ENCODE data around the gene USH1C. TPM values are rescaled to one million over a fixed set of nuclear protein-coding genes. Genes with fewer than 3 reads are reported as not detected.

The USH1C gene
- total RNA-seq, 1 experiment from 2014 or later = 0.47 TPM

GRCh38 chr11:17516551-17517150 lies 27.6 kb downstream of the USH1C start:
- no peaks in the 10 kb centered on the region for H3K9me3 ChIP-seq (replicated peaks)
- no peak overlapping the region for H3K27ac ChIP-seq
- H3K27me3 ChIP-seq = no peaks in the 10 kb centered on the region
- no peak for DNase-seq
- H3K36me3 ChIP-seq = no peaks in the 10 kb centered on the region
- no peak overlapping the region for H3K4me3 ChIP-seq
- peaks cover 7% of the 10 kb centered on the region for H3K4me1 ChIP-seq

- peaks cover 16% of the 10 kb centered on the region for H3K4me1 ChIP-seq
- H3K27me3 ChIP-seq = no peaks in the 10 kb centered on the region
- H3K27ac ChIP-seq = no peak overlapping the region
- H3K9me3 ChIP-seq (replicated peaks) = no peaks in the 10 kb centered on the region
- H3K36me3 ChIP-seq = no peaks in the 10 kb centered on the region
- no peak overlapping the region for H3K4me3 ChIP-seq
- DNase-seq = no peak
These were observed 28.6 kb downstream of the USH1C start for GRCh38 chr11:17515443-17516176.

GRCh38 chr11:17514476-17514875 lies 29.7 kb downstream of the USH1C start:
- H3K27me3 ChIP-seq = no peaks in the 10 kb centered on the region
- H3K4me3 ChIP-seq = no peak overlapping the region
- H3K27ac ChIP-seq = no peak overlapping the region
- no peak for DNase-seq
- H3K9me3 ChIP-seq (replicated peaks) = no peaks in the 10 kb centered on the region
- peaks cover 16% of the 10 kb centered on the region for H3K4me1 ChIP-seq
- no peaks in the 10 kb centered on the region for H3K36me3 ChIP-seq

- H3K4me1 ChIP-seq = peaks cover 16% of the 10 kb centered on the region
- no peak overlapping the region for H3K4me3 ChIP-seq
- DNase-seq = no peak
- no peaks in the 10 kb centered on the region for H3K36me3 ChIP-seq
- no peaks in the 10 kb centered on the region for H3K27me3 ChIP-seq
- no peak overlapping the region for H3K27ac ChIP-seq
- H3K9me3 ChIP-seq (replicated peaks) = no peaks in the 10 kb centered on the region
These were observed 30.4 kb downstream of the USH1C start for GRCh38 chr11:17513853-17514252.

- Histone ChIP-seq H3K36me3 (no peaks in the 10 kb centered on the region), H3K4me3 (no peak overlapping the region), H3K27me3 (no peaks in the 10 kb centered on the region), H3K4me1 (peaks cover 19% of the 10 kb centered on the region), H3K27ac (no peak overlapping the region), H3K9me3 (replicated peaks) (no peaks in the 10 kb centered on the region)
- DNase-seq = no peak
These were observed 32.1 kb downstream of the USH1C start for GRCh38 chr11:17512101-17512500.

DNA sequence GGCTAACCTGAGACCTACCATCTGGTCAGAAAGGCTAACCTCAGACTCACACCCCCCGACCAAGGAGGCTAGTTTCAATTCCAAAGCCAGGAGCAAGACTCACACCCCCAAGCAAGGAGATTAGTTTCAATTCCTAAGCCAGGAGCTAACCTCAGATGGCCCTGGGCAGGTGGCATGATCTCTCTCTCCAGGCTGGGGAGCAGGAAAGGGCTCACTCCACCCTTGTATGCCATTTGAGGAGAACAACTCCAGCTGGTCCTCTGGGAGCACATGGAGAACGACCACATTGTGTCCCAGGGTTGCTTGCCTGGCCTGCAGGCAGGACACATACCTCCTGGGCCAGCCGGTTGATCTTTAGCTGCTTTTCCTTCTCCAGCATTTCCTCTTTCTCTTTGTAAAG lies 32.6 kb downstream of the USH1C start:
- Histone ChIP-seq H3K9me3 (replicated peaks) (no peaks in the 10 kb centered on the region), H3K4me3 (no peak overlapping the region), H3K27me3 (no peaks in the 10 kb centered on the region), H3K36me3 (no peaks in the 10 kb centered on the region), H3K4me1 (peaks cover 19% of the 10 kb centered on the region), H3K27ac (no peak overlapping the region)
- DNase-seq = peak; percentile 35 to 69

DNA sequence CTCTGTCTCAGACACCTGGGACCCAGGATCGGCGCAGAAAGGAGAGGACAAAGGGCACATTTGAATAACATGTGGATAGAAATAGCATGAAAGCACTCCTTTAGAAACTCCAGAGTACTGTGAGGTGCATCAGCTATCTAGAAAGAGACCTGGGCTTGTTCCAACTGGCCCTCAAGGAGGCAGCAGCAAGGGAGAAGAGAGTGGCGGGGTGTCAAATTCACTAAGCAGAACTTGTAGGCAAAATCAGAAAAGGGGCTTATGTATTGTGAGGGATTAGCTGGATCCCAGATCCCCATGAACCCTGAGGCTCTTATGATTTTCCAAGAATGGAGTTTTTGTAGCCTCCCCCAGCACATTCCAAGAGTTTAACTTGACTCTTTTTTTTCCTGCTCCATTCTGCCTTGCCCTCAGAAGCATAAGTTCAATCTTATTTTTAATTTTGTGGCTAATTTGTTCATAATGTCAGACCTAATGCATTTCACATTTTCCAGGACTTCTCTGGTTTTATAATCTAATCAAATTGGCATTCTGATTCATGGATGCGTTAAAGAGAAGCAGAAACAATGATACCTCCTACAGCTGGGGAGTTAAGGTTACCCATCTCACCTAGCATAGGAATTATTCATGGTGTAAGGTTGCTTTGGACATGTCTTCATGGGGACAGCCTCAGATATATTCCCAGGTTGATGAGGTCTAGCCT lies 33.6 kb downstream of the USH1C start:
- H3K36me3 ChIP-seq = no peaks in the 10 kb centered on the region
- no peak overlapping the region for H3K4me3 ChIP-seq
- H3K9me3 ChIP-seq (replicated peaks) = no peaks in the 10 kb centered on the region
- H3K27me3 ChIP-seq = no peaks in the 10 kb centered on the region
- peaks cover 19% of the 10 kb centered on the region for H3K4me1 ChIP-seq
- DNase-seq = peak in 1 of 2 experiments; percentile 50
- no peak overlapping the region for H3K27ac ChIP-seq

DNA sequence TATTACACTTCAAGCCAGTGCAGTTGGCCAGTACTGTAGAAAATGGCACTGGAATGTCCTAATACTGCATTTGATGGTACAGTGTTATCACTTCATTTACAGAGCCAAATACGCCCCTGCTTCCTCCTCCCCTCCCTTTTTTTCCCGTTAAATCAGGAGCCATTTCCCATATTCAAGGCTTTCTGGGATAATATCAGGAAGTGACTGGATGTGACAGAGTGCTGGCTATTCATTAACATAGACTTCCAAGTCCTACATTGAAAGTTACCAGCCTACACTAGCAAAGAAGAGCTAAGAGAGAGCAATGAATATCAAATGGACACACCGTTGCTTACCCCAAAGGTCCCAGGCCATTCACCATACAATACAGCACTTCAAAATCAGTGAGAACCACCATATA lies 35.4 kb downstream of the USH1C start:
- H3K27ac ChIP-seq = no peak overlapping the region
- H3K27me3 ChIP-seq = no peaks in the 10 kb centered on the region
- no peak for DNase-seq
- no peaks in the 10 kb centered on the region for H3K36me3 ChIP-seq
- H3K4me3 ChIP-seq = no peak overlapping the region
- H3K4me1 ChIP-seq = peaks cover 16% of the 10 kb centered on the region
- H3K9me3 ChIP-seq (replicated peaks) = no peaks in the 10 kb centered on the region

DNA sequence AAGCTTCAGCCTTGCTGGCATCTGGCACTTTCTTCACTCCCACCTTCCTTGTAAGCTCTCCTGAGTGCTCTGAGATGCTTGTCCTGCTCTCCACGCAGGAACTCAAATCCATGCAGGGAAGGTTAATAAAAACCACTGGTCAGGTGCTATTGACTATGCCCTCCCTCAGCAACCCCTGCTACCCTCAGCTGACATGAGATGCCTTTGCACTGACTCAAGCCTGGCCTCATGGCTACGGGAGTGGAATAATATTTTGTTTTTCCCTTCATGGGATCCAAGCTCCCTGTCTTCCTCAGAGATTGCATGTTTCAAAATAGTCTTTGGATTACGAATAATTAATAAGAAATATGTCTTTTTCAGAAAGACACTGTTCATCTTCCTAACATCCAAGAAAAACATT lies 35.9 kb downstream of the USH1C start:
- Histone ChIP-seq H3K4me3 (no peak overlapping the region), H3K4me1 (peaks cover 16% of the 10 kb centered on the region), H3K36me3 (no peaks in the 10 kb centered on the region), H3K27me3 (no peaks in the 10 kb centered on the region), H3K9me3 (replicated peaks) (no peaks in the 10 kb centered on the region), H3K27ac (no peak overlapping the region)
- DNase-seq = no peak

DNA sequence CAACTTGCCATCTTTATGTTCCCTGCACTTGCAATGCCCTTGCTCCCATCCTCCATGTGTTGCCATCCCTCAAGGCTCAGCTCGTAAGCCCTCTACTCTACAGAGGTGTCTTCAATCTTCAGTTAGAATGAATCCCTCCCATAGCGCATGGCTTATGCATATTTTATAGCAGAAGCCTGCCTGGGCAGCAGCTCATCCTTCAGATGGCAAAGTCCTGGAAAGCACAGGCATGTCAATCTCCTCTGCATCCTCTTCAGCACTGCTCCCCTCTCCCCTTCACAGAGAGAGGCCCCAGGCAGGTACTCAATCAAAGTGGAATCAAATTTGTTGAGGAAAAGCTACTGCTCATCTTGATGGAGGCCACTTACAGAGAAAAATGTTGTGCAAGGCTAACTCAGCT lies 36.4 kb downstream of the USH1C start:
- peaks cover 16% of the 10 kb centered on the region for H3K4me1 ChIP-seq
- no peak overlapping the region for H3K27ac ChIP-seq
- H3K36me3 ChIP-seq = no peaks in the 10 kb centered on the region
- no peak overlapping the region for H3K4me3 ChIP-seq
- no peaks in the 10 kb centered on the region for H3K9me3 ChIP-seq (replicated peaks)
- no peak for DNase-seq
- H3K27me3 ChIP-seq = no peaks in the 10 kb centered on the region

DNA sequence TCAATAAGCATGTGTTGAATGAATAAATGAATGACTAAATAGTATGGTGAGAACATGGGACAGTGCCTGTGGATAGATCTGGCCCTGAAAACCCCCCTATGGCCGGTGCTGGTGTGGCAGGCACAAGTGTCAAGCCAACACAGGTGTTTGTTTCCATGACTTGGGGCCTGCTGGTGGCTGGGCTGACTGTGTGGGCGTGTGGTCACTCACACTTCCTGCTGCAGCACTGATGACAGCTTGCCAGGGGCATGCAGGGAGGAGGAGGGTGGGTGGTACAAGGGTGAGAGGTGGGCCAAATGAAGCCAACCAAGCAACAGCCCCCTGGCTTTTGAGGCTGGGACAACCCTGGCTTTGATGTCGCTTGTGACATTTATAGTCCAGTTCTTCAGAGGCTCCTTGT lies 37.3 kb downstream of the USH1C start:
- Histone ChIP-seq H3K4me3 (no peak overlapping the region), H3K27me3 (no peaks in the 10 kb centered on the region), H3K9me3 (replicated peaks) (no peaks in the 10 kb centered on the region), H3K27ac (no peak overlapping the region), H3K36me3 (no peaks in the 10 kb centered on the region), H3K4me1 (peaks cover 15% of the 10 kb centered on the region)
- no peak for DNase-seq

DNA sequence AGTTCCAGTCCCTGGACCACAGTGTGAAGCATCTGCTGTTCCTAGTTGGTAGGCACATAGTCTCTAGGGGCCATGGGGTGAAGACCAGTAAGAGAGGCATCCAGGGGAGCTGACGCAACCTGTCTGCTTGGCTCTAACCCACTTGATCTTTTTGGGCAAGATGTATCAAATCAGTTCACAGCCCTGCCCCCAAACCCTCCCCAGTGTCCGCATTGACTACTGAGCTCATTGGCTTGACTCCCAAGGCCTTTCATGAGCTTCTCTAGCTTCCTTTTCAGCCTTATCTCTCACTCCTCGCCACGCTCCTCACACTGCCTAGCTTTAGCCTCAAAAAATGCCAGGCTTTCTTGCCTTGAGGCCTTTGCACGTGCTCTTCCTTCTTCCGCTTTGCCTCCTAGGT lies 37.9 kb downstream of the USH1C start:
- H3K36me3 ChIP-seq = no peaks in the 10 kb centered on the region
- no peak for DNase-seq

GRCh38 chr11:17505146-17505545 lies 39.1 kb downstream of the USH1C start:
- no peaks in the 10 kb centered on the region for H3K36me3 ChIP-seq
- H3K4me3 ChIP-seq = no peak overlapping the region
- H3K9me3 ChIP-seq (replicated peaks) = no peaks in the 10 kb centered on the region
- DNase-seq = no peak
- no peak overlapping the region for H3K27ac ChIP-seq
- H3K4me1 ChIP-seq = 0 out of 2 replicates have a peak, but pooled peaks cover 3% of the 10 kb centered on the region
- no peaks in the 10 kb centered on the region for H3K27me3 ChIP-seq

More for the DNA sequence above, 37.9 kb downstream of the USH1C start:
- H3K27ac ChIP-seq = no peak overlapping the region
- no peak overlapping the region for H3K4me3 ChIP-seq
- H3K27me3 ChIP-seq = no peaks in the 10 kb centered on the region
- peaks cover 9% of the 10 kb centered on the region for H3K4me1 ChIP-seq
- no peaks in the 10 kb centered on the region for H3K9me3 ChIP-seq (replicated peaks)

DNA sequence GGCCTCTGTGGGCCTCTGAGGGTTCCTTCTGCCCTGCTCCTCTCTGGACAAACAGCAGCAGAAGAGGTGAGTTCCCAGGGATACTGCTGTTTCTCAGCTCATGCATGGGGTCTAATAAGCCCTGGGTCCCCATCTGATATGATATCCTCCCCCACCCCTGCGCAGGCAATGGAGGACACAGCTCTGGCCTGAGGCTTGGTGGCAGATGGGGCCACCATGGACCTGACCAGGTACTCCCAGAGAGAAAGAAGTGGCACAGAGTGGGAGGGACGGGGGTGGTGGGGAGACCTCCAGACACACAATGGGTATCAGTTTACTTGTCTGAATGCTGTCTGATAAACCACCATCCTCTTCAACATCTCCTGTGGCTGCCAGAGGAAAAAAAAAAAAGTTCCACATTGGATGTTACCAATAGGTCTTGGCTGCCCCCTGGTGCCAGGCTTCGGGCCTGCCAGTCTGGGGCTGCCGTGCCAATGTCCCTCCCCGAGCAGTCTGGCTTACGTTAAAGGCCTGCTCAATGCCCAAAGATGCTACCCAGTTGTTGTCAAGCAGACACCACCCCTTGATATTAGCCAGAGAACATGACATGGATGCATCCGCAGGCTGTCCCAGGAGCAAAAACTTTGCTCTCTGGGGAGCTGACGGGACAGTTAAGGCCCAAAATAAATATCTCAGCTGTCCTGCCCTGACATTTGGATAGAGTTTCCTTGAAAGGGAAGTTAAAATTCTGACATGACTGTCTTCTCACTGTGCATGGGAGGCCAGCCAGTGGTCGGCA lies 39.7 kb downstream of the USH1C start:
- Histone ChIP-seq H3K27ac (no peak overlapping the region), H3K4me3 (no peak overlapping the region), H3K9me3 (replicated peaks) (no peaks in the 10 kb centered on the region), H3K4me1 (0 out of 2 replicates have a peak, but pooled peaks cover 3% of the 10 kb centered on the region), H3K27me3 (no peaks in the 10 kb centered on the region), H3K36me3 (no peaks in the 10 kb centered on the region)
- DNase-seq = peak; percentile 77 to 86

GRCh38 chr11:17502630-17503029 lies 41.6 kb downstream of the USH1C start:
- Histone ChIP-seq H3K4me3 (no peak overlapping the region), H3K36me3 (no peaks in the 10 kb centered on the region), H3K27me3 (no peaks in the 10 kb centered on the region), H3K4me1 (no peaks in the 10 kb centered on the region), H3K27ac (no peak overlapping the region), H3K9me3 (replicated peaks) (no peaks in the 10 kb centered on the region)
- no peak for DNase-seq

Measured in SJCRH30 (cell line).